Loucy (cell line): ENCODE results near the gene INPP4B.

ENCODE experiments used
- H2AFZ ChIP-seq: fragments of 200-600 bp; sonication (generic); 2 replicates; pipeline ENCODE4 v1.6.0; 2016; ENCODE audit warnings: antibody characterized with exemption, mild to moderate bottlenecking, low read length, moderate library complexity
- H3F3A ChIP-seq: fragments of 200-600 bp; 2 replicates; pipeline ENCODE4 v1.6.0; 2016; ENCODE audit warnings: antibody characterized with exemption, low read depth, mild to moderate bottlenecking
- H3K27me3 ChIP-seq: fragments of 200-600 bp; sonication (generic); 2 replicates; pipeline ENCODE4 v1.6.1; 2014; ENCODE audit warnings: low read length, mild to moderate bottlenecking; ENCODE audit not compliant: insufficient read depth, poor library complexity, severe bottlenecking
- H3K36me3 ChIP-seq: fragments of 200-600 bp; sonication (generic); 2 replicates; pipeline ENCODE4 v1.6.1; 2016; ENCODE audit warnings: low read length; ENCODE audit not compliant: insufficient read depth
- H3K4me1 ChIP-seq: fragments of 200-600 bp; sonication (generic); 2 replicates; pipeline ENCODE4 v1.5.1; 2014; ENCODE audit warnings: low read length, mild to moderate bottlenecking; ENCODE audit not compliant: insufficient read depth, poor library complexity, severe bottlenecking
- H3K4me2 ChIP-seq: fragments of 200-600 bp; sonication (generic); 2 replicates; pipeline ENCODE4 v1.6.0; 2014; ENCODE audit warnings: antibody characterized with exemption, low read length, low read depth, mild to moderate bottlenecking; ENCODE audit not compliant: poor library complexity, severe bottlenecking
- H3K4me3 ChIP-seq: fragments of 200-600 bp; sonication (generic); 2 replicates; pipeline ENCODE4 v1.5.1; 2014; ENCODE audit warnings: low read length, mild to moderate bottlenecking, mixed read lengths; ENCODE audit not compliant: poor library complexity, severe bottlenecking
- H3K79me2 ChIP-seq: fragments of 200-600 bp; sonication (generic); 2 replicates; pipeline ENCODE4 v1.6.1; 2014; ENCODE audit warnings: low read length; ENCODE audit not compliant: insufficient read depth
- H3K9ac ChIP-seq: fragments of 200-600 bp; sonication (generic); 2 replicates; pipeline ENCODE4 v1.6.0; 2014; ENCODE audit warnings: mild to moderate bottlenecking, low read depth, low read length, moderate library complexity; ENCODE audit not compliant: poor library complexity, severe bottlenecking
- H3K9me2 ChIP-seq: fragments of 200-600 bp; sonication (generic); replicated peaks from 2 replicates; pipeline ENCODE4 v1.6.1; 2016; ENCODE audit warnings: low read depth, low read length, mixed read lengths
- H3K9me3 ChIP-seq: fragments of 200-600 bp; sonication (generic); 2 replicates; pipeline ENCODE4 v1.6.1; 2014; ENCODE audit warnings: mild to moderate bottlenecking, antibody characterized with exemption, low read length, low read depth; ENCODE audit not compliant: insufficient read depth
- H4K20me1 ChIP-seq: fragments of 200-600 bp; sonication (generic); 2 replicates; pipeline ENCODE4 v1.6.0; 2014; ENCODE audit warnings: antibody characterized with exemption, low read length, mild to moderate bottlenecking; ENCODE audit not compliant: insufficient read depth, poor library complexity, severe bottlenecking
- EZH2phosphoT487 ChIP-seq: fragments of 200-600 bp; IDR thresholded peaks from 2 replicates; pipeline ENCODE4 v1.6.1; 2018; ENCODE audit warnings: antibody characterized with exemption, mild to moderate bottlenecking, moderate library complexity, borderline replicate concordance
- TF ChIP-seq, protein P1 (sequence below): fragments of 200-600 bp; sonication (generic); conservative IDR thresholded peaks from 2 replicates; pipeline ENCODE4 v1.5.1; 2014; ENCODE audit warnings: mild to moderate bottlenecking, antibody characterized with exemption, low read length

The INPP4B gene

DNA sequence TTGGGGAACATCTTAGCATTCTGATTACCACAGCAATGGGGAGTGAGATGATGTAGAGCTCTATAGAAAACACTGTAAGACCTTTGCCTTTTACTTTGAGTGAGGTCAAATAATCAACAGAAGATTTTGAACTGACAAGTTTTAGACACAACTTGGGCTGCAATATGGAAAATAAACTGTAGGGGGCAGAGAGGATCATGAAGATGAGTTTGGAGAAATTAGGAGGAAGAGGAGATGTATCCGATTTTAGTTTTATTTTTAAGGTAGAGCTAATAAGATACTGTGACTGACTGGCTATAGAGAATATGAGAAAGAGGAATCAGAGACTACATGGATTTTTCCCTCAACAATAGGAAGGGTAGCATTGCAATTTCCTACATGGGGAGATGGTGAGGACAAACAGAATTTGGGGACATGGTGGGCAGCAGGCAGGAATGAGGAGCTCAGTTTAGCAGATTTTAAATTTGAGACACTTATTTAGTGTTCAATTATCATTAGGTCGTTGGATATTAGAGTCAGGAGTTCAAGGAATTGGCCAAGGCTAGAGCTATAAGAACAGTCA is 563.1 kb downstream of the INPP4B start:
- no peaks in the 10 kb centered on the region for H3K9me3 ChIP-seq
- H3K79me2 ChIP-seq: peaks cover 3% of the 10 kb centered on the region
- no peak overlapping the region for H3K4me2 ChIP-seq
- H3K27me3 ChIP-seq: no peaks in the 10 kb centered on the region
- no peak overlapping the region for H2AFZ ChIP-seq
- H3K9me2 ChIP-seq: no peaks in the 10 kb centered on the region
- H3K4me3 ChIP-seq: no peak overlapping the region
- peaks cover 3% of the 10 kb centered on the region for H3K4me1 ChIP-seq
- H3F3A ChIP-seq: no peaks in the 10 kb centered on the region
- no peak for TF ChIP-seq EZH2phosphoT487
- TF ChIP-seq, protein P1, sequence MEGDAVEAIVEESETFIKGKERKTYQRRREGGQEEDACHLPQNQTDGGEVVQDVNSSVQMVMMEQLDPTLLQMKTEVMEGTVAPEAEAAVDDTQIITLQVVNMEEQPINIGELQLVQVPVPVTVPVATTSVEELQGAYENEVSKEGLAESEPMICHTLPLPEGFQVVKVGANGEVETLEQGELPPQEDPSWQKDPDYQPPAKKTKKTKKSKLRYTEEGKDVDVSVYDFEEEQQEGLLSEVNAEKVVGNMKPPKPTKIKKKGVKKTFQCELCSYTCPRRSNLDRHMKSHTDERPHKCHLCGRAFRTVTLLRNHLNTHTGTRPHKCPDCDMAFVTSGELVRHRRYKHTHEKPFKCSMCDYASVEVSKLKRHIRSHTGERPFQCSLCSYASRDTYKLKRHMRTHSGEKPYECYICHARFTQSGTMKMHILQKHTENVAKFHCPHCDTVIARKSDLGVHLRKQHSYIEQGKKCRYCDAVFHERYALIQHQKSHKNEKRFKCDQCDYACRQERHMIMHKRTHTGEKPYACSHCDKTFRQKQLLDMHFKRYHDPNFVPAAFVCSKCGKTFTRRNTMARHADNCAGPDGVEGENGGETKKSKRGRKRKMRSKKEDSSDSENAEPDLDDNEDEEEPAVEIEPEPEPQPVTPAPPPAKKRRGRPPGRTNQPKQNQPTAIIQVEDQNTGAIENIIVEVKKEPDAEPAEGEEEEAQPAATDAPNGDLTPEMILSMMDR: peak; percentile 92
- H4K20me1 ChIP-seq: no peaks in the 10 kb centered on the region
- H3K9ac ChIP-seq: no peak overlapping the region
- H3K36me3 ChIP-seq: no peaks in the 10 kb centered on the region

DNA sequence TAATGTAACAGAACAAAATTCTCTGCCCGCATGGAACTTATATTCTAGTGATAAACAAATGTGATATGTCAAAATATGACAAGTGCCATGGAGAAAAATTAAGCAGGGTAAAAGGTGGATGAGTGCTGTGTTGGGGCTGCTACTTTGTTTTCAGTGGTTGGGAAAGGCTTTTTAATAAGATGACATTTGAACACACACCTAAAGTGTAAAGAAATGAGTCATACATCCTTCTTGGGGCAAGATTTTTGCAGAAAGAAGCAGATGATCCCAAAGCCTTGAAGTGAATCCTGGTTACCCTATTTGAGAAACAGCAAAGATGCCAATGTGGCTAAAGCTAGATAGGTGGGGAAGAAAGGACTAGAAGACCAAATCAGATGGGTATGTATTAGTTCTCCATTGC is 564.1 kb downstream of the INPP4B start:
- Histone ChIP-seq H3K4me3 (no peak overlapping the region), H2AFZ (no peak overlapping the region), H3K9me2 (no peaks in the 10 kb centered on the region), H3K9ac (no peak overlapping the region), H3F3A (no peaks in the 10 kb centered on the region), H4K20me1 (no peaks in the 10 kb centered on the region), H3K36me3 (no peaks in the 10 kb centered on the region), H3K27me3 (no peaks in the 10 kb centered on the region), H3K9me3 (no peaks in the 10 kb centered on the region), H3K4me2 (no peak overlapping the region), H3K4me1 (peaks cover 3% of the 10 kb centered on the region), H3K79me2 (peaks cover 3% of the 10 kb centered on the region)
- TF ChIP-seq, protein P1: no peak
- no peak for TF ChIP-seq EZH2phosphoT487

DNA sequence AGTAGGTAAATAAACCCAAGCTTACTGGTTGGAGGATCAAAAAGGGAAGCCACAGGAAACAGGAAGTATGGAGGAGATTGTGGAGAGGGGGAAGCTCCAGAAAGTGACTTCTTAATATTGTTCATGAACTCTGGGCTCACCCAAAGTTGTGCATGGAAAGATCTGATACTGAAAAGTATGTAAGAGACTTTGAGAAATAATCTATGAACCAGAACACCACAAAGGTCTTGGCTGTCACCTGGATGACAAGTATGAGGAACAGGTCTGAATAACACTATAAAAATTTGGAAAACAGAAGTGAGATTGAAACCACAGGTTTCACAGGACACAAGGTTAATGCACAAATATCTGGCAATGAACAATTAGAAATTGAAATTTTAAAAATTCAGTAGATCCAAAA is 567.4 kb downstream of the INPP4B start:
- Histone ChIP-seq H3K4me3 (no peak overlapping the region), H3K4me1 (peaks cover 3% of the 10 kb centered on the region), H3K27me3 (no peaks in the 10 kb centered on the region), H3K9me2 (no peaks in the 10 kb centered on the region), H3K79me2 (peaks cover 3% of the 10 kb centered on the region), H4K20me1 (no peaks in the 10 kb centered on the region), H3F3A (no peaks in the 10 kb centered on the region), H3K36me3 (no peaks in the 10 kb centered on the region), H2AFZ (no peak overlapping the region), H3K9ac (no peak overlapping the region), H3K4me2 (no peak overlapping the region), H3K9me3 (no peaks in the 10 kb centered on the region)
- TF ChIP-seq EZH2phosphoT487: no peak
- TF ChIP-seq, protein P1: no peak
